ENCODE data around the gene SOX10.

DNA sequence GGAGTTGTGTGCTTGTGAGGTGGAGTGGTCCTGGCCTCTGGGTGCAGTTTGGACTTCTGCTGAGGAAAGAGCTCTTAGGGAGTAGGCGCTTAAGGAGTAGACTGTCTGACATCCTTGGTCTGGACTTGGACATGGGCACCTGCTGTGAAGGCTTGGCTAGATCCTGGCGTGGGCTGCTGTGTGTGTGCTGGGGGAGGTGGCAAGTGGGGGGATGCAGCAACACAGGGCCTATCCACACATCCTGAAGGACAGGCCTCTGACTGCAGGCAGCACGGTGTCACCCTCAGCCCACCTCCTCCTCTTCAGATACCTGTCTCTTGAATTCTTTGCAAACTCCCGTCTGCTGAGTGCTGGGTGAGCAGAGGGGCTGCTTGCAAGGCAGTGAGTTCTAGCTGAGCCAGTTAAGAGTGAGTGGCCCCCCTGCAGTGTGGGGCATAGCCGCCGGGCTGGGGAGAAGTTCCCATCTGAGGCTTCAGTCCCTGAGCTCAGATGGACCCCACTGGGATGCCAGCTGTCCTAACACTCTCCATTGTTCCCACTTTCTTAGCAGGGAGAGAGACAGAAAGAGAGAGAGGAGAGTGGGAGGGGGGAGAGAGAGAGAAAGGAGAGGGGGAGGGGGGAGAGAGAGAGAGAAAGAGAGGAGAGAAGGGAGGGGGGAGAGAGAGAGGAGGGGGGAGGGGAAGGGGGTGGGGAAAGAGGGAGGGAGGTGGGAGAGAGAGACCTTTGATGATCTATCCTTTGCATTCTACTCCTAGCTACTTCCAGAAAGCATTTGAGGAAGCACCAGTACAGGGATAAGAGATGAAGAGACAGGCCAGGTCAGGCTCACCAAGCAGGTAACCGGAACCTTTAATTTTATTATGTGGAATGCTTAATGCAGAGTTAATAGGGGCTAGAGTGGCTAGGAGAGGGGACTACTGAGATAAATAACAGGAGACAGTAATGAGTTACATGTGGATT lies 12.6 kb downstream of the SOX10 start:
- TF ChIP-seq CTCF (IDR thresholded peaks at IDR 0.05) (no peak), ATF6 (CRISPR knock-in tag; IDR thresholded peaks at IDR 0.05) (no peak), RELA (CRISPR knock-in tag; IDR thresholded peaks at IDR 0.05; ENCODE audit: borderline replicate concordance) (no peak), NR3C1 (CRISPR knock-in tag; conservative IDR thresholded peaks at IDR 0.05; ENCODE audit: low read depth) (no peak)
- TF ChIP-seq, protein P1, sequence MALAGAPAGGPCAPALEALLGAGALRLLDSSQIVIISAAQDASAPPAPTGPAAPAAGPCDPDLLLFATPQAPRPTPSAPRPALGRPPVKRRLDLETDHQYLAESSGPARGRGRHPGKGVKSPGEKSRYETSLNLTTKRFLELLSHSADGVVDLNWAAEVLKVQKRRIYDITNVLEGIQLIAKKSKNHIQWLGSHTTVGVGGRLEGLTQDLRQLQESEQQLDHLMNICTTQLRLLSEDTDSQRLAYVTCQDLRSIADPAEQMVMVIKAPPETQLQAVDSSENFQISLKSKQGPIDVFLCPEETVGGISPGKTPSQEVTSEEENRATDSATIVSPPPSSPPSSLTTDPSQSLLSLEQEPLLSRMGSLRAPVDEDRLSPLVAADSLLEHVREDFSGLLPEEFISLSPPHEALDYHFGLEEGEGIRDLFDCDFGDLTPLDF (CRISPR knock-in tag; IDR thresholded peaks at IDR 0.05), result no peak

Measured in WTC11 (cell line).